GM18499 (cell line): Measurements from ENCODE around the gene ZFPM1.

Source experiments
- ATAC-seq: cut with Tn5 transposase; IDR thresholded peaks from one replicate; pipeline ENCODE4 v1.9.1; 2021; ENCODE audit warnings: moderate number of reproducible peaks; ENCODE audit not compliant: insufficient read depth, unreplicated experiment

Gene ZFPM1

DNA sequence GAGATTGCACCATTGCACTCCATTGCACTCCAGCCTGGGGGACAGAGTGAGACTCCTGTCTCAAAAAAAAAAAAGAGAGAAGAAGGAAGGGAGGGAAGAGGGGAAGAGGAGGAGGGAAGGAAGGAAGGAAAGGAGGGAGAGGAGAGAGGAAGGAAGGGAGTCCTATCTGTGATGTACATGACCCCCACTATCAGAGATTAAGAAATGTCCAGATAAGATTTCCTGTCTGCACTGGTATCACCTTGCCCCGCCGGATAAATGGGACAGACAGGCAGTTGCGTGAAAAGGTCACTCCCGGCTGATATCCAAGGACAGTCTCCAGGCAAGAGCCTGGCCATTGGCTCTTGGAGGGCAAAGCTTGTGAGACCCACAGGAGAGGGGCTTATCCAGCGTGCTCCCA is 5.2 kb upstream of the ZFPM1 start:
- ATAC-seq: no peak

DNA sequence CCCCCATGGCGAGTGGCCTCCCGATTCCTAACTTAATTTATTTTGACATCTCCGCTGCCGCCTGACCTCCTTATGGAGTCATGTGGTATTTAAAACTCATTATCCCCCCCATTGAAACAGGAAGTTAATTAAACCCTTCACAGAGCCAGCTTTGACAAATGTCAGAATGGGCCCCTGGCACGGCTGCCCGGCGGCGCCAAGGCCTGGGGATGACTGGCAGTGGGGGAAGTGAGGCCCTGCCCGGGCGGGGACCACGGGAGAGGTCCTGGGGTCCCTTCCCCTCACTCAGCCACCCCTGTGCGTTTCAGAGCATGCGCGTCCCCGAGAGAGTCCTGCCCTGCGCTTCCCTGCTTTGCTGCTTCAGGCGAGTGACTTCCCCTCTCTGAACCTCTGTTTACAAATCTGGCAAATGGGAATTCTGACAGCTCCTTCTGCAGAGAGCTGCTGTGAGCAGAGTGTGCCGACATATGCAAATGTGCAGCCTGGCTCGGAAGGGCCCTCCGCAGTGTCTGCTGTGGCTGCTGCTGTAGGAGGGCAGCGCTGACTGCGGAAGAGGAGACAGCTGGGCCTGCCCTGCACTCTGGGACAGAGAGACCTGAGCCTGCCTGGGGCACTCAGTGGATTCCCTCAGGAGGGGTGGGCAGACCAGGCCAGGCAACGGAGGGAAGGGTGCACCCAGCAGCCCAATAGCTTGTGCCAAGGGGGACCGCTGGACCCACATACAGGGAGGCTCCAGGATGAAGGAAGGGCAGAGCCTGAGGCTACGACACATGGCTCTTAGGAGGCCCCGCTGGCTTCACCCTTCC is 4.4 kb upstream of the ZFPM1 start:
- no peak for ATAC-seq

DNA sequence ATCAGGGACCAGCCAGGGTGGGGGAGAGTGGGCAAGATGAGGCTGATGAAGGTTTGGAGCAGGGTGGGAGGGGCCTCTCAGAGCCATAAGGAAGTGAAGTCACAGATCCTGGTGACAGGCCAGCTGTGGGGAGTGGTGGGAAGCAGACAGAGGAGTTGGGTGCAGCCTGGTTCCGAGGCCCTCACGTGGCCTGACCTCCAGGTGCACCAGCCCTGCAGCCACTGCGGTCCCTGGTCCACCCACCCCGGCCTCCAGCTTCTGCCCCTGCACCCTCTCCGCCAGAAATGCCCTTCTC is 3.9 kb upstream of the ZFPM1 start:
- ATAC-seq: no peak

DNA sequence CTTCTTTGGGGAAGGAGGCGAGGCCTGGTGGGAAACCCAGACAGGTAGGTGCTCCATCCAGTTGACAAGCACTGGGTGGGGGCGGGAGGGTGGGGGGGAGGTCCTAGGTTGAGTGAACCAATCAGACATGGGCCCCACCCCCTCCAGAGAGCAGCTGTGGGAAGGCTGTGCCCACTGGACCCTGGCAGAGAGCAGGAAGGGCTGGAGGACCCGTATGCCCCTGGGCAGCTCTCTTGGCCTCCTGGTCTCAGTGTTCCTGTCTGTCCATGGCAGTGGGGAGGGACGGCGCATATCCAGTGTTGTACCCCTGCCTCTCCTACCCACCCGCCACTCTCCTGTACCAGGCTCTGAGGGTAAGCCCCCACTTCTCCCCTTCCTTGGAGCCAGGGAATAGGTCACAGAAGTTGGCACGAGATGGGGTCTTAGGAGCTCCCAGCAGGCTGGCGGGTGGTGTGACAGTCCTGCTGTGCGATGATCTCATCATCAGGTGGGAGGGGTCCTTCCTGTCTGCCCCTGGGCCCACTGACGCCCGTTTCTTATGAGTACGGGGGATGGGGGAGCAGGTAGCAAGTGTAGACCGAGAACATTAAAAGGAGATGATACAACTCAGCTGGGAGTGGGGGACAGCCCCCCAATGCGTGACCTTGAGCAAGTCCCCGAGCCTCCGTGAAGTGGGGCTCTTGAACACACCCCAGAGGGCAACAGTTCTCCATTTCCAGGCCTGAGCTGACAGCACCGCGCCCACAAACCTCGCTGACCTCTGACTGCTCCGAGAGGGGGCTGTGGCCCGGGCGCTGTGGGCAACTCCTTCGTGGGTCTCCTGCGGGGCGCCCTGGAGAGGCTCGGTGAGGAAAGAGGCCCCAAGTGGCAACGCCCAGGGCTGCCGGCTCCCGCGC is 1.2 kb upstream of the ZFPM1 start:
- ATAC-seq: no peak

DNA sequence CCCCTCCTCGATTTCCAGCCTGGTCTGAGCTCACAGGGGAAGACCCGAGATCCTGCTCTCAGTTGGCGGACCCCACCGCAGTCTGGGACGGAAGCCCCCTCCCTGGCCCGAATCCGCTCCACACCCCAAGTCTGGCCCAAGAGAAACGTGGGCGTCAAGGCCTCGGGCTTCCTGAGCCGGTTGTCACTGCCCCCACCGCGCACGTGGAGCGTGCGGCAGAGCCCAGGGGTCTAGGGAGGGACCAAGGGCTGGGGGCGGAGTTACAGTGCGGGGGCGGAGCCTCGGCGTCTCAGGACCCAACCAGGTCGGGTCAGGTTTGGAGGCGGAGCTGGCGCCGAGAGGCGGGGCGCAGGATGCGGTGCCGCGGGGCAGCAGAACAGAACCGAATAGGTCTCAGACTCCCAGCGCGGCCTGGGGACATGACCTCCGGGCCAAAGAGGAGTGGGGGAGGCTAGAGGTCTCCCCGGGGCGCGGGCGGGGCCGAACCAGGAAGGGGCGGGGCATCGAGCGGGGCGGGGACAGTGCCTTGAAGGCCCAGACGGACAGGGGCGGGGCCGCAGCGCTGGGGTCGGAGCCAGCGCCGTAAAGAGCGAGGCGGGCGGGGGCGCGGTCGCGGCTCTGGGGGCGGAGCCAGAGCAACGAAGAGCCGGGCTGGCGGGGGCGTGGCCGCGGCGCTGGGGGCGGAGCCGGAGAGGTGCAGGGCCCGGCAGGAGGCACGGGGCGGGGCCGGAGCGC is 431 bp upstream of the ZFPM1 start:
- ATAC-seq: peak; percentile 34

DNA sequence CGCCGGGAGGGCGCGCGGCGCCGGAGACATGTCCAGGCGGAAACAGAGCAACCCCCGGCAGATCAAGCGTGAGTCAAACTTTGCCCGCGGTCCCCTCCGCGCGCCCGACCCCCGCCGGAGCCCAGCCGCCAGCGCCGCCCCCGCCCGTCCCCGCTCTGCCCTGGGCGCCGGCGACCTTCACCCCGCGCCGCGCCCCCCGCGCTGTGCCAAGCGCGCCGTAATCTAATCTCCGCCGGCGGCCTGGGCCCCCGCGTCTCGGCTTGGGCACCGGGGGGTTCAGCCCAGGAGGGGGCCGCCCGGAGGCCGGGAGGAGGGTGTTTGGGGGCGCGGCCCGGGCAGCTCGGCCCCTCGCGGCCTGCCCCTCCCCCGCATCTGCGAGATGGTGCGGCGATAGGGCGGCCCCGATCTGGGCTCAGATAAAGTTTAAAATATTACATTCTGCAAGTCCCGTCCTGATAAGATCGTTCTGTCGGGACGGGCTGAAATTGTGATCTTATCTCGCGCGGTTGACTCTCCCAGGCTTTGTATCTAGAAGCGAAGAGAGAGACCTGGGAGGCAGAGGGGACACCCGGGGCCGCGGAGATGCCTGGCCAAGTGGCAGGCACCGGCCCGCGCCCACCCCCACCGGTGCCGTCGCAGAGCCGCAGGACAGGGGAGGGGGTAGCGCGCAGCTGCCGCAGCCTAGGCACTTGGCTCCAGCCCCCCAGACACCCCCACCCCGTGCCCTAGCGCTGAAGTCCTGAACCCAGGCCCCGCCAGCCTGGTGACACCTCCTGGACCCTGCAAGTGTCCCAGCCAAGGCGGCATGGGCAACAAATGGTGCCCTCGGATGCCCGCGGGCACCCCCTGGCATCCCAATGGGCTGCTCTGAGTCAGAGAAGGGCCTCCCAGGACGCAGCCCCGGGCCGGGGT is 787 bp downstream of the ZFPM1 start:
- ATAC-seq: no peak

DNA sequence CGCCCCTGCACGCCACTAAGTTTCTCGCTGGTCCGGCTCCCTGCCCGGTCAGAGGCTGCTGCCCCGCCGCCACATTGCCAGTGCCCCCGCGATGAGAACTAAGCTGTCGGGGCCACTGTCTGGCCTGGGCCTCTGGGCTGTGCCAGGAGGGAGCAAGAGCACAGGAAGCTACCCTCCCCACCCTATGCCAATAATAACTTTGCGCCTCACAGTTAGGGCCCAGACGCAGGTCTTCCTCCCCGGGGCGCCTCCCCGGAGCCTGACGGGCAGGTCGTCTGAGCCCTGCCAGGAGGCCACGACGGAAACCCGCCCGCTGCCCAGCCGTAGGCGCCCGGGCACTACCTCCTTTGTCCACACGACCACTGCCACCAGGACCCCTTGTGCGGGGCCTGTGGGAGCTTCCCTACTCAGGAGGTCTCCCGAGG is 1.5 kb downstream of the ZFPM1 start:
- ATAC-seq: no peak

DNA sequence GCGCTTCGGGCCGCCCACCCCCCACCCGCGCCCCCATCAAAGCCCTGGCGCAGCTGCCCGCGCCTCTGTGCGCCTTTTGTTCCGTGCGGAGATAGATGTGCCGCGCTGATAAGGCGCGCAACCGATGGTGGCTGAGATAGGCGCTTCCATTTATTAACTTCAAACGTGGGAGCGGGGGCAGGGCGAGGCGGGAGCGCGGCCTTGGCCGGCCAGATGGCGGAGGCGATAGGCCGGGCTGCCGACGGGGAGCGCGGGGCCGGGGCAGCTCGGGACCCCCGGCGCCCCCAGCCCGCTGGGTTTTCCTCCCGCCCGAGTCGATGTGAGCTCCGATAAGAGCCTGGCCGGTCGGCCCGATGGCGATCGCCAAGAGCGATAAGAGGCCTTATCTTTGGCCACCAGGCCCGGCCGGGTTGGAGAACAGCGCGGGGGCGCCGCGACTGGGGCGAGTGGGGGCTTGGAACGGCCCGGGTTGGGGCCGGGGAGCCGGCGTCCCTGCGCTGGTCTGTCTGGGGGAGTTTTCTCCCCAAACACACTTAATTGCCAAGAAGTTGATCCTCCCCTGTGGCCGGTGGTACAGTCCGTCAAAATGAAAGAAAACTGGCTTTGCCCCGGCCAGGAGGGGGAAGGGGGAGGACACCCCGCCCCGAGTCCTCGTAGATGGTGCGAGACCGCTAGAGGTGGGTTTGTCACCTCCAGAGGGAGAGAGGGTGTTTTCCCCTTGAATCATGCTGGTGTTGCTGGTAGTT is 2.7 kb downstream of the ZFPM1 start:
- ATAC-seq: no peak

DNA sequence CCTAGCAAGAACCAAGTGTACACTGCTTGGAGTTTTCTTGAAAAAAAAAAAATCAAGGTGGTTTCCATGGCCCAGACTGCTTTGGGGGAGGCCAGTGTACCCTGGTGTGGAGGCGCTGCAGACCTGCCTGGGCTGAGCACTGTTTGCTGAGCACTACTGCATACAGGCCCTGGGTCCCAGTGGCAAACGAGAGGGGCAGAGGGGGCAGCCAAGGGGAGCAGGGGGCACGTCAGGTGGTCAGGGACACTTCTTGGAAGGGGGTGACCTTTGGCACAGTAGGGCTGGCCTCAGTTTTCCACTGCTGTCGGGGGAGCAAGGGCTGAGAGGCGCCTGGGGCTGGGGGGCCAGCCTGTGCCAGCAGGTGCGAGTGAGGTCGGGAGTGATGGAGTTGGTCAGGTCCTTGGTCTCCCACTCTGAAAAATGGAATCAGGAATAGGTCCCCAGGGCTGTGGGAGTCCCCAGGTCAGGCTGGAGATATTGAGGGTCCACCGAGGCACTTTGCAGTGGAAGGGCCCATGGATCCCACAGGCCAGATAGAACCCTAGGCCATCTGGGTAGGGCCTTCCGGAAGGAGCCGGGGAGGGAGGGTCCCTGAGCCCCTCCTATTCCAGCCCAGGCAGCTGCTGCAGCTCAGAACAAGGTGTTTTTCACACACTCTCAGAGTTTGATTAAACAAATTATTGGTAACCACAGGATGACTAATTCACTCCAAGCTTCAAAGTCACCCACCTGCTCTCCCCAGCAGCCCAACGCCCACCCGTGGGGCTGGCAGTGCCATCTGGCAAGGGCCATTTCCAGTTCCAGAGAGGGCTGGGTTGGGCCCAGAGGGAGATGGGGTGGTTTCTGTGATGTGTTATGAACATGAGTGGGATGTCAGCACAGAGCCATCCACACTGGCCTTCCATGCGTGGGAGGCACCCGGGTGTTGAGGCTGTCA is 3.5 kb downstream of the ZFPM1 start:
- ATAC-seq: no peak

DNA sequence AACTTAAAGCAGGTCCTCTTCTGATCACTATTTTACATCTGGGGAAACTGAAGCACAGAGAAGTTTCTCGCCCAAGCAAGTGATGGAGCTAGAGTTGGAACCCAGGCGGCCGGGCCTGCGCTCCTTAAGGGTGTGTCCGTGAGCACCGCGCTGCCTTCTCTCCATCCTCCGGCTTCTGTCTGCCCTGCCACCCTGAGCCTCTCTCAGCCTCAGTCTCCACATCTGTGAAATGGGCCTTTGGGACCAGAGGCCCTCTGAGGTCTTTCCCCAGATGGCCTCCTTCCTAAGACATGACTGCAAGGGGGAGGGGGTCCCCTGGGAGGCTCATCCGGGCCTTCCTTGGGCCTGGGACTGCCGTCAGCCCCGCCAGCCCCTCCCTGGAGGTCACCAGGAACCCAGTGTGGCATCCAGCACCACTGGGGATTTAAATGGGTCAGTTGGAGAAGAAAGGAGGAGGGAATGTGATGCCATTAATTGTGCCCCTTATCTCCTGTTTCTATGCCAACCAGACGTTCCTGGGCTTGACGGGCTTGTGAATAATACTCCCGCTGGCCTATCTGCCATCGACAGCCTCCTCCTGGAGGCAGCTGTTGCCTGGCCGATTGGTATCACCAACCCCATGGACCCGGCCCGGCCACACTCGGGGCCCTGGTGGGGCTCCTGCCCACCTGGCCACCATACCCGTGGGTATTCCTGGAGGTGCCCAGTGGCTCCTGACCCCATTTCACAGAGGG is 5.1 kb downstream of the ZFPM1 start:
- ATAC-seq: no peak

DNA sequence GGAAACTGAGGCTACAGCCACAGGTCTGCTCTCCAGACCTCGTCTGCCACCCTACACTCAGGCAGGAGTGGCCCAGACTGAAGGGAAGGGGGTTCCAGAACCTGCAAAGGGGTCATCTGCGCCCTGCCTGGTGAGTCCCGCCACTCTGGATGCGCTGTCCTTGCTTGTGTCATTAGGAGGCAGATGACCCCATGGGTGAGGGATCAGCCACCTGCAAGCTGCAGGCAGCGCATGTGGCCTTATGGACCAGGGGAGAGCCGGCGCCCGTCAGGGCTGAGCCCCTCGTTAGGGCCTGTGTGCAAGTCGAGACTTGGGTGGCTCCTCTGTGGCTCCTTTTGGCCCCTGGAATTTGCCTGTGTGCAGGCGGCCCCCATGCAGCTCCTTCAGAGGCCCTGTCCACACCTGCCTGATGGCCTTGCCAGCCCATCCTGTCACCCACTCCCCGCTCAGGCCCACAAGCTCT is 5.7 kb downstream of the ZFPM1 start:
- ATAC-seq: no peak

DNA sequence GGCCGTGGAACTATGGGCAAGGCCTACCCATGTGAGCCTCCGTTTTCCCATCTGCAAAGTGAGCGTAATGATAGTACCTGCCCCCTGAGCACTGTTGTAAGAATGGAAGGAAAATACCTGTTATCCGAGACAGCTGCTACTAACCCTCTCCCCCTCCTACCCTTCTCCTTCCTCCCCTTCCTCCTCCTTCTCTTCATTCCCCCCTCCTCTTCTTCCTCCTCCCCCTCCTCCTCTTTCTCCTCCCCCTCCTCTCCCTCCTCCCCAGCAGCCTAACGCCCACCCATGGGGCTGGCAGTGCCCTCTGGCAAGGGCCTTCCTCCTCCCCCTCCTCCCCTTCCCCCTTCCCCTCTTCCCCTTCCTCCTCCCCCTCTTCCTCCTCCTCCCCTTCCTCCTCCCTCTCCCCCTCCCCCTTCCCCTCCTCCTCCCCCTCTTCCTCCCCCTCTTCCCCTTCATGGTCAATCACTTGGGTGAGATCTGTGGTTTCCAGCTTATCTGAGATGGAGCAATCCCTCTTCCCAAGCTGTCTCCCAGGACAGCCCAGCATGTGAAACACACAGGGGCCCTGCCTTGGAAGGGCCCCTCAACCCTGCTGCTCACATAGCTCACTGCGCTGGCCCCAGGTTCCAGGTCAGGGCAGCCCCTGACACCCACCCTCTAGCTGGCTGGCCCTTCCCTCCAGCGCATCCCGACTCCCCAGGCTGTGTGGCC is 6.4 kb downstream of the ZFPM1 start:
- ATAC-seq: no peak

DNA sequence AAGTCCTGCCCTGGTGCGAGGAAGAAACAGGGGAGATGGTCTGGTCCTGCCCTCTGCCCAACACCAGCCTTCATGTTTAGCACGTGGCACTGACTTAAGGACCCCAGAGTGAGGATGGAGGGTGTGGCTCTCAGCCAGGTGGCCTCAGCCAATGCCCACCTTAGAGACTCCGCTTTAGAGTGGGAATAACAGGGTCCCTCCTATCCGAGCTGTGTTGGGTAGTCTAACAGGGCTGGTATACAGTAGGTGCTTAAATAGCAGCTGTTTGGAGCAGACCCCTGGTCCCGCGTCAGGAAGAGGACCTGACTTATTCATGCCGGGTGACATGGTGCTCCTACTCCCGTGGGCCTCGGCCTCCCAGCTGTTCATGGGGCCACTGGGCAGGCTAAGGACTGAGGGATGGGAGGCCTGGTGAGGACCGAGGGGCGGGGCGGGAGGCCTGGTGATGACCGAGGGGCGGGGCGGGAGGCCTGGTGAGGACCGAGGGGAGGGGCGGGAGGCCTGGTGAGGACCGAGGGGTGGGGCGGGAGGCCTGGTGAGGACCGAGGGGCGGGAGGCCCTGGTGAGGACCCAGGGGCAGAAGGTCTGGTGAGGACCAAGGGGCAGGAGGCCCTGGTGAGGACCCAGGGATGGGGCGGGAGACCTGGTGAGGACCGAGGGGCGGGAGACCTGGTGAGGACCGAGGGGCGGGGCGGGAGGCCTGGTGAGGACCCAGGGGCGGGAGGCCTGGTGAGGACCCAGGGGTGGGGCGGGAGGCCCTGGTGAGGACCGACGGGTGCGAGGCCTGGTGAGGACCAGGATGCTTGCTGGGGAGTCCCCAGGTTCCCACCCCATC is 7.6 kb downstream of the ZFPM1 start:
- no peak for ATAC-seq

DNA sequence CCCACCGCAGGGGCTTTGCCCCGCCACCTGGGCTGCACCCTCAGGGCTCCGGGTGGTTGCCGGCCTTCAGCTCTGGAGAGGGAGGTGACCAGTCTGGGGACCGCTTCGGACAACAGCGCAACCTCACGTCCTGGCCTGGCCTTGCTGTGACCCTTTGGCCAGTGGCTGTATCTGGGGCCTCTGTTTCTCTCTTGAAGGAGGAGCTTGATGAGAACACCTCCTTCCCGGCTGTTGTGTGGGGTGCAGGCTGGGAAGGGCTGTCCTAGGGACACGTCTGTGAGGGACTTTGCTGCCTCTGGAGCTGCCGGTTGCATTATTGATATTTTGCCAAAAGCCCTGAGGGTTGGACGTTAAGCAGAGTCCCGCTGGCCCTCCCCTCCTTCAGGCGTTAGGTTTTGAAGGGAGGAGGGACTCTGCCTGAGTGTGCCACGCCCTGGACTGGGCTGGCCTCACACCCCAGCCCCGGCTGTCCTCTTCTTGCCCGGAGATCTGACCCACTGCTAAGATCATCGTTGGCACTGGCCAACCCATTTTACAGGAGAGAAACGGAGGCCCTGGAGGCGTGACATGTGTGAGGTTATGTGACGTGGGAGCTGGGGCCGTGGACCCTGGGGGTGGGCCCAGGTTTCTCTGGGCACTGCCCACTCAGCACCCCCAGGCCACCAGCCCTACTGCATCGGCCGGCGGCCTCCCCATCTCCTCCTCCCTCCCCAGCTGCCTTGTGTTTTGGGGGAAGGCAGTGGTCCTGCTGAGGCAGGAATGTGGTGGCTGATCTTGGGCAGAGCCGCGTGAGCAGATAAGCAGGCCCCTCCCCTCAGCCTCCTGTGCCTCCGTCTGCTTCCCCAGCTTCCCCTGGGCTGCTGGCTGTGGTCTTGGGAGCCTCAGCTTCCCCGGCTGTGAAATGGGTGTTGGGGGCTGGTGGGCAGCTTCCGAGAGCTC is 8.5 kb downstream of the ZFPM1 start:
- ATAC-seq: no peak

DNA sequence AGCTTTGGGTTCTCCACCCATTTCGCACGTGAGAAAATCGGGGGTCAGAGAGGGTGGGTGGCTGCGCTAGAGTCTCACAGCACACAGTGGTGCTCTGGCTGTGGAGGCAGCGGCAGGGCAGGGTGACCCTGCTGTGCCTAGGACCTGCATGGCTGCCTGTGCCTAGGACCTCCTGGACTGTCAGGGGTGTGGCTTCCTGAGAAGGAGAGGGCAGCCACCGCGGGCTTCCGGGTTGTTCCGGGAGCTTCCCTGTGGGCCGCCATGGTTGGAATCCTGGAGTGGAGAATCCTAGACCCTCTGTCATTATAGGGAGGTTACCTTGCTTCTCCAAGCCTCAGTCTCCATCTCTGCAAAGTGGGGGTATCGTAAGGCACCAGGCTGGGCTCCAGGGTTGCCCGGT is 9.3 kb downstream of the ZFPM1 start:
- no peak for ATAC-seq
